T-helper 1 cell (primary cell): ENCODE results near the gene UAP1L1.

Source experiments
- DNase-seq, 5 donors: peaks; one replicate each; pipeline ENCODE4 v3.0.0-alpha.2; 2012 to 2020

Gene UAP1L1

DNA sequence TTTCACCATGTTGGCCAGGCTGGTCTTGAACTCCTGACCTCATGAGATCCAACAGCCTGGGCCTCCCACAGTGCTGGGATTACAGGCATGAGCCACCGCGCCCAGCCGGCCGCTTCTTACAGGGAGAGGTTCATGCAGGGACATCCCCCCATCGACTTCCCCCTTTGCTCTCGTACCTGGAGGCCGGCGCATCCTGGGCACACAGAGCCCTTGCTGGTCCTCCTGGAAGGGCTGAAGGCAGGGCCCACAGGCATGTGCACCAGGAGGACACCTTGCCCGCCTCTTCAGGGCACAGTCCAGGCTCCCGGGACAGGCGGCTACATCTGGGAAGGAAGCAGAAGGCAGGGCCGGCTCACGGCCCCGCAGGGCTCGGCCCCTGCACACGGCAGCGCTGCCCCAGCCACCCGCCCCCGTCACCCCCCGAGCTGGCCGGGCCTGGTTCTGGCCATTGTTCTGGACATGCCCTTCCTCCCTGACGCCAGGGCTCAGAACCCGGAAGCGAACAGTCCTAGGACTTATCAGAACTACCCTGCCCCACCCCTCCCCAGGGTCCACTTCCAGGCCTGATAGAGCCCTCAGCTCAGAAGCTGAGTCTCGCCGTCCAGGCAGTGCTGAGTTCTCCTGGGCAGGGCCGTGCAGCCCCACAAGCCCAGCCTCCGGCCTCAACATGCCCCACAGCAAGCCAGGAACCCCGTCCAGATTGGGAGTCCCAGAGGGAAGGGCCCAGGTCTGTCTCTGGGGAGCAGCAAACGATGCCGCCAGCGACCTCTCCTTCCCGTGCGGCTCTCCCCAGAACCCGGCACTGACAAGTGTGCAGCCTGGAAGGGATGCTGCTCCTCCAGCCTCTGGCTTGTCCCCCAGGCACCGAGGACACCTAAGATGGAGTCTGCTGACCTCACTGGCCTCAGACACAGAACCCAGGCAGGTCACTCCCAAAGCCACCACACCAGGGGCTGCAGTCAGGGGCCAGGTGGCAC is 34.3 kb upstream of the UAP1L1 start:
- no peak for DNase-seq

GRCh38 chr9:137044037-137044436 is 33.3 kb upstream of the UAP1L1 start:
- DNase-seq = no peak

- no peak for DNase-seq
These were observed 32.7 kb upstream of the UAP1L1 start for GRCh38 chr9:137044502-137045177.

- no peak for DNase-seq
These were observed 31.8 kb upstream of the UAP1L1 start for GRCh38 chr9:137045294-137046087.

- peak; percentile 57 to 78 (median 70) for DNase-seq
These were observed 31.1 kb upstream of the UAP1L1 start, which contains the start of gene NPDC1 for GRCh38 chr9:137046088-137046787. Gene NPDC1 (minus strand): TSS chr9:137046177. CDS start chr9:137045989, 188 bp downstream.

GRCh38 chr9:137048655-137049543 is 28.4 kb upstream of the UAP1L1 start:
- no peak for DNase-seq

DNA sequence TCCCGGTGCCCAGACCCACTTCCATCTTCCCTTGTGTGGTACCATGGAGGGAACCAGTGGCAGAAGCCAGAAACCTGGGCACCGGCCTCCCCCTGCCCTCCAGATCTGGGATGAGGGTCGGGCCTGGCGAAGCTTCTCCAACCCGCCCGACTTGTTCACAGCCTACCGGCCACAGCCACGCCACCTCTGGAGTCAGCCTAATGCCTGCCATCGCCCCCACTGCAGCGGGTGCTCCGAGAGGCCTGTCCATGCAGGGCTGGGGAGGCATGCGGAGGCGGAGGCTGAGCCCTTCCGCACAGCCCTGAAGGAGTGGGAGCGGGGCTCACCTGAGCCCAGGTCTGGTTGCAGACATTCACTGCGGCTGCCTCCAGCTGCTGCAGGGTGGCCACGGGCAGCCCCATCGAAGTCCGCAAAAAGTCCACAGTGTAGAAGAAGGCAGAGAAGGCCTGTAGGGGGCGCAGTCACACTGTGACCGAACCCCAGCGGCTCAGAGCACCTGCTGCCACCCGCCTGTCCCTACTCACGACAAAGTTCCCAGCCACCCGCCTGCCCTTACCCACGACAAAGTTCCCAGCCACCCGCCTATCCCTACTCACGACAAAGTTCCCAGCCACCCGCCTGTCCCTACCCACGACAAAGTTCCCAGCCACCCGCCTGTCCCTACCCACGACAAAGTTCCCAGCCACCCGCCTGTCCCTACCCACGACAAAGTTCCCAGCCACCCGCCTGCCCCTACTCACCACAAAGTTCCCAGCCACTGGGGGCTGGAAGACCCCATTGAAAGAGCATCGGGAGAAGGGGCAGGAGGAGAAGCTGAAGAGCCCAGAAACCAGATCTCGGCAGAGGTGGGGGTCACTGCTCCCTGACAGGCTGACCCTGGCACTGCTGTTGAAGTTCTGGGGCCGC is 27.5 kb upstream of the UAP1L1 start:
- DNase-seq = peak in 3 of 5 donors; percentile 46 to 64 (median 52)

DNA sequence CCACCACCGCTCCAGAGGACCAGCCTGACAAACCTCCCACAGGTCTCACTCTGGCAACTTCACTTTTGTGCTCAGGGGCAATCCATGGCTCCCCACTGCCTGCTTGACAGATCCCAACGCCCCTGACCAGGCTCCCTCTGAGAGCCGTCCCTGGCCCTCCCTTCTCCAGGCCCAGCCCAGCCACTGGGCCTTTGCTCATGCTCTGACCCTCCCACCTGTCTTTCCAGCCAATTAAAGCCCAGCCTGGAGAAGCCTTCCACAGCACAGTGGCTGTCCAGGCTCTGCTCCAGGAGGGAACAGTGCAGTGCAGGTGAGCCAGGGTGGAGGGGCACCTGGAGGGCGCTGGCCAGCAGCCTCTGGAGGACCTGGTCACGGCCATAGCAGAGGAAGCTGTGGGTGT is 26.7 kb upstream of the UAP1L1 start:
- no peak for DNase-seq

GRCh38 chr9:137051145-137051724 is 26.1 kb upstream of the UAP1L1 start:
- DNase-seq = no peak

DNA sequence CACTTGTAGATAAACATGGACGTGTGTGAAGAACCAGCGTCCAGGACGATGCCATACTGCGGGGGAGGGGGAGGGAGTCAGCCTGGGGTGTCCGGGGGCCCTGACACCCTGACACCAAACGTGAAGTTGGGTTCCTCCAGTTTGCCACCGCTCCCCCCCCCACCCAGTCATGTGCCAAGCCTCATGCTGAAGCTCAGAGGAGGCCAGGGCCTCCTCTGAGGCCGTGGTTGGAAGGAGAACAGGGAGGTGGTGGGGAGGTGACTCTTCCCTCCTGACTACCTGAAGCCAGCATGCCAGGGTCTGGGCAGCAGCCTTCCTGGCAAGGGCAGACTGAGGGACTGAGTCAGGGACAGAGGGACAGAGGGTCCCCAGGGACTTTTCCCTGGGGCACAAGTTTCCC is 25.0 kb upstream of the UAP1L1 start:
- DNase-seq = no peak

DNA sequence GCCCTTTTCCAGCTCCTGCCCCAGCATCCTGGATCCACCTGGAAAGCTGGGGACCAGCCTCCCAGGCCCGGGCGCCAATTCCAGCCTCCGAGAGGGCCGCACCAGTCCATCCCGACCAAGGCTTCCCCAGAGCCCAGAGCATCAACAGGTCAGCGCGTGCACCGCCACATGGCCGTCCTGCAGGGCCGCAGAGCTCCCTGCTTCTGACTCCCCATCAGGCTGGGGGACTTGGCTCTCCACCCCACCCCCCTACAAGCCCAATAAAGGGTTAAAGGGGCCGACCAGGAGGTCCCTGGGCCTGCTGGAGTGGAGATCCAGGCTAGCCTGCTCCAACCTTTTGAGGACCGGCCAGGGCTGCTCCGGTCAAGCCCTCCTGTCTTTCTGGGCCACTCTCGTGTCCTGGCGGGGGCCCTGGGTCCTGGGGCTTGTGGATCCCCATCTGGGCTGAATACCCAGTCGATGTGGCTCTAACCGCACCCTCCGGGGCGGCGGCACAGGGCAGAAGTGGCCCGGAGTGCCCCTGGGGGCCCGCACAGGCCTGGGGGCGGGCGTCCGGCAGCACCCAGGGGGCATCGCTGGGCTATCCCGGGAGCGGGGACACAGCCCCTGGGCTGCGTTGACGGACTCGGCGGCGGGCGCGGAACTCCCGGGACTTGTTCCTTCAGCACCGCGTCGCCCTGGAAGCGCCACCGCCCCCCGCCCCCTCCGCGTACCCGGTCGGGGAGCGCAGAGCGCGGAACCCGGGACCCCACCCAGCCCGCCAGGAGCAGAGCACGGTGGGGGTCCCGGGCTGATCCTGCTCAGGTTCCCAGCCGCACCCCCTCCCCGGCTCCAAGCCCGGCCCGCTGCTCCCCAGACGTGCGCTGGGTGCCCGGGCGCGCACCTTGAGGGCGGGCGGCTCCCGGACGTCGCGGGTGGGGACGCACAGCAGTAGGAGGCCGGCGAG is 24.0 kb upstream of the UAP1L1 start:
- DNase-seq = no peak

GRCh38 chr9:137053944-137054931 is 23.1 kb upstream of the UAP1L1 start, which contains the start of gene ENTPD2:
Gene ENTPD2 (minus strand): TSS chr9:137054061. CDS start chr9:137053997, 64 bp downstream.
- peak in 1 of 5 donors; percentile 43 for DNase-seq

GRCh38 chr9:137054932-137055384 is 22.4 kb upstream of the UAP1L1 start:
- no peak for DNase-seq

DNA sequence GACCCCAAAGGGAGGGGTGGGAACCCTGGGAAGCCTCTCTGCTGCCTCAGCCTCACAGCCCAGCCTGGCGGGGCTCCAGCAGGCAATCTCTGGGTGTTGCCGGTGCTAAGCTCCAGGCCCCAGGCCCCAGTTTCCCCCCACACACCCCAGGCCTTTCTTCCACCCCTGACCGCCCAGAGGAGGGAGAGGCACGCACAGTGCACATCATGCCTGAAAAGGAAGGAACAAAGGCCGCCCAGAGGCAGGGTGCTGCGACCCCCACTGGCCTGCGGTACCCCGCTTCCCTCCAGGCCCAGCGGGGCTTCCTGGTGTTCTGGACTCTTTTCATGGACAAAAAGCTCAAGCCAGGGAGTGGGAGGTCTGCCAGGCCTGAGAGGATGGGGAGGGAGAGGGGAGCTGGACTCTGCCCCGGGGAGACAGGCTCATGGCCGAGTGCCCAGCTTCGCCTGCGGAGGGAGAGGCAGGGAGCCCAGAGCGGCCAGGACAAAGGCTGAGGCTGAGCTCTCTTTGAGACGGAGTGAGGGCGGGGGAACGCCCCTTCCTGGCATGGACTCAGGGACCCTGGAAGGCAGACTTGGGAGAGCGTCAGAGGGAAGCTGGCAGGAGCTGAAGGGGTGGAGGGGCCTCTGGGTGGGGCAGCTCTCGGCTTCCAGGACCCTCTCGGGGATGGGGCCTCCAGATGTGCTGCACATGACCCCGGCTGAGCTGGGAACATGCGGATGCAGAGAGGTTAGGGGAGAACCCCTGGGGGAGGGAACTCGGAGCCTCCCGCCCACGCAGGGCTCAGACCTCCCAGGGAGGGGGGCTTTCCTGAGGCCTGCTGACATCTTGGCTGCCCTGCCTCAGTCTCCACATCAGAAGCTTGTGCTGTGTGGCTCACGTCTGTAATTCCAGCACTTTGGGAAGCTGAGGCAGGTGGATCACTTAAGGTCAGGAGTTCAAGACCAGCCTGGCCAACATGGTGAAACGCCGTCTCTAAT is 21.6 kb upstream of the UAP1L1 start:
- no peak for DNase-seq

DNA sequence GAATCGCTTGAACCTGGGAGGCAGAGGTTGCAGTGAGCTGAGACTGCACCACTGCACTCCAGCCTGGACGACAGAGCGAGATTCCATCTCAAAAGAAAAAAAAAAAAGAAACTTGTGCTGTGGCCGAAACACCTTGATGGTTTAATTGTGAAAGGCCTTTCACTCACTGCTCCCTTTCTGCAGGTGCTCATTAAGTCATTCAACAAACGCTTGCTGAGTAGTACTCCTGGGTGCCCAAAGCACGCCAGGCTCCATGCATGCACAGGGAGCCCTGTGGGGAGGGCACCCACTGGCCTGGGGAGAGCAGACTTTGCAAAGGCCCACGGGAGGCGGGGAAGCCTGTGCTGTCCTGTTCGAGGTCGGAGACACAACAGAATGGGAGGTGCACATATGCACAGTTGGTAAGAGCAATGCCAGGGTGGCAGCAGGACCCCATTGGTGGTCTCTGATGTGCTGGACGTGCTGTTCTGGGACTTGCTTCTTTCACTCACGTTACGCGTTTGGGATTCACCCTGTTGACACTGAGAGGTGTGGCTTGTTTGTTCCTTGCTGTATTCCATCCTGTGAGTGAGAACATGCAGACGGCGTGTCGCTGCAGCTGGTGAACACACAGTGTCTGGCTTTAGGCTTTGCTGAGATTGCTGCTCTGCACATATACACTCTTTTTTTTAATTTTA is 20.4 kb upstream of the UAP1L1 start:
- no peak for DNase-seq
